DMS153 treated with DMSO at 0.1 percent for 48 hours (cell line): Measurements from ENCODE around the gene EGFLAM.

Experiments
- DNase-seq: peaks from one replicate; lab custom pipeline; 2025; ENCODE audit not compliant: unreplicated experiment; lab: John Stamatoyannopoulos, UW

The EGFLAM gene

GRCh38 chr5:38445374-38446028, 187.1 kb downstream of the EGFLAM start:
- DNase-seq: no peak

GRCh38 chr5:38446029-38446522, 187.7 kb downstream of the EGFLAM start:
- no peak for DNase-seq

- no peak for DNase-seq
Measured at GRCh38 chr5:38447056-38447455, 188.7 kb downstream of the EGFLAM start.

- DNase-seq: no peak
Measured at GRCh38 chr5:38447786-38448185, 189.4 kb downstream of the EGFLAM start.

GRCh38 chr5:38448568-38449350, 190.4 kb downstream of the EGFLAM start:
- no peak for DNase-seq

GRCh38 chr5:38450627-38451026, 192.3 kb downstream of the EGFLAM start:
- DNase-seq: no peak

GRCh38 chr5:38451074-38451725, 192.8 kb downstream of the EGFLAM start:
- no peak for DNase-seq

- no peak for DNase-seq
Measured at GRCh38 chr5:38452201-38452600, 193.8 kb downstream of the EGFLAM start.

GRCh38 chr5:38453506-38453905, 195.1 kb downstream of the EGFLAM start:
- no peak for DNase-seq

GRCh38 chr5:38453921-38454320, 195.6 kb downstream of the EGFLAM start:
- DNase-seq: no peak

- no peak for DNase-seq
Measured at GRCh38 chr5:38455796-38456330, 197.5 kb downstream of the EGFLAM start.

GRCh38 chr5:38456657-38457399, 198.5 kb downstream of the EGFLAM start:
- no peak for DNase-seq

- no peak for DNase-seq
Measured at GRCh38 chr5:38458174-38458573, 199.8 kb downstream of the EGFLAM start.

- no peak for DNase-seq
Measured at GRCh38 chr5:38462976-38463633, 204.7 kb downstream of the EGFLAM start.

GRCh38 chr5:38463634-38464521, 205.5 kb downstream of the EGFLAM start:
- DNase-seq: no peak

GRCh38 chr5:38465061-38465460, 206.7 kb downstream of the EGFLAM start:
- DNase-seq: no peak

GRCh38 chr5:38465702-38466423, 207.5 kb downstream of the EGFLAM start:
- DNase-seq: no peak

- no peak for DNase-seq
Measured at GRCh38 chr5:38466424-38467189, 208.2 kb downstream of the EGFLAM start.
